CD14-positive monocyte (primary cell): Measurements from ENCODE around the gene NPHP3. TPM values are rescaled to one million over a fixed set of nuclear protein-coding genes. Genes with fewer than 3 reads are reported as not detected.

Experiments
- DNase-seq, 3 donors: peaks; one replicate each; pipeline ENCODE4 v3.0.0-alpha.2; 2011 to 2022
- H2AFZ ChIP-seq: 2 replicates; pipeline ENCODE4 v1.6.0; 2012; ENCODE audit warnings: mild to moderate bottlenecking, low read depth, low read length, inconsistent platforms; ENCODE audit not compliant: insufficient read depth, poor library complexity, severe bottlenecking
- H3K27ac ChIP-seq, 2 donors: 1 replicate in 1 of 2; 2 replicates in 1 of 2; pipeline ENCODE4 v1.5.1; 2012 to 2013; ENCODE audit warnings: low read length in 2 of 2, control low read depth in 1 of 2, inconsistent platforms in 1 of 2, low read depth in 1 of 2, mild to moderate bottlenecking in 1 of 2
- H3K27me3 ChIP-seq, 2 donors: one replicate each; pipeline versions ENCODE4 v1.6.0 to v1.6.1; 2011 to 2013; ENCODE audit warnings: low read length in 2 of 2; ENCODE audit not compliant: control insufficient read depth in 2 of 2, insufficient read depth in 2 of 2
- H3K36me3 ChIP-seq, 2 donors: replicated peaks in 1 of 2; 1 replicate in 1 of 2; 2 replicates in 1 of 2; pipeline versions ENCODE4 v1.5.1 to v1.6.1; 2012 to 2013; ENCODE audit warnings: low read length in 2 of 2, control low read depth in 1 of 2, inconsistent platforms in 1 of 2, mild to moderate bottlenecking in 1 of 2; ENCODE audit not compliant: insufficient read depth in 2 of 2, control insufficient read depth in 1 of 2
- H3K4me1 ChIP-seq, 2 donors: 1 replicate in 1 of 2; 2 replicates in 1 of 2; pipeline versions ENCODE4 v1.5.1 to v1.6.1; 2012 to 2013; ENCODE audit warnings: low read length in 2 of 2, control low read depth in 1 of 2, inconsistent platforms in 1 of 2, mild to moderate bottlenecking in 1 of 2, moderate library complexity in 1 of 2; ENCODE audit not compliant: insufficient read depth in 2 of 2, control insufficient read depth in 1 of 2
- H3K4me2 ChIP-seq: replicated peaks from 2 replicates; pipeline ENCODE3; 2012; ENCODE audit warnings: low read length, moderate library complexity, mild to moderate bottlenecking; ENCODE audit not compliant: poor library complexity, severe bottlenecking; ENCODE audit errors: extremely low read depth
- H3K4me3 ChIP-seq, 3 experiments: fragments of 200-600 bp in 1 of 3; sonication (generic) in 1 of 3; replicated peaks in 1 of 3; 1 replicate in 2 of 3; 2 replicates in 1 of 3; pipeline ENCODE4 v1.5.1; 2011 to 2013; ENCODE audit warnings: low read length in 3 of 3, mild to moderate bottlenecking in 3 of 3, control low read depth in 2 of 3, low read depth in 2 of 3, inconsistent platforms in 1 of 3, moderate library complexity in 1 of 3
- H3K79me2 ChIP-seq: 2 replicates; pipeline ENCODE4 v1.6.0; 2012; ENCODE audit warnings: mild to moderate bottlenecking, control low read depth, inconsistent platforms, low read length, moderate library complexity; ENCODE audit not compliant: insufficient read depth
- H3K9ac ChIP-seq: 2 replicates; pipeline ENCODE4 v1.6.0; 2017; ENCODE audit warnings: low read length, mild to moderate bottlenecking; ENCODE audit not compliant: insufficient read depth, poor library complexity, severe bottlenecking
- H3K9me3 ChIP-seq, 2 donors: replicated peaks in 1 of 2; 1 replicate in 1 of 2; 2 replicates in 1 of 2; pipeline versions ENCODE4 v1.5.1 to v1.6.1; 2012 to 2013; ENCODE audit warnings: low read length in 2 of 2, control low read depth in 1 of 2; ENCODE audit not compliant: control insufficient read depth in 1 of 2, insufficient read depth in 1 of 2
- H4K20me1 ChIP-seq: 2 replicates; pipeline ENCODE4 v1.6.0; 2012; ENCODE audit warnings: mild to moderate bottlenecking, low read length, control low read depth, moderate library complexity; ENCODE audit not compliant: insufficient read depth
- H3K27ac Mint-ChIP-seq, 7 donors: one replicate each; pipeline ENCODE4 v1.8.0; 2020; ENCODE audit warnings: mild to moderate bottlenecking in 7 of 7, mixed read lengths in 7 of 7, moderate library complexity in 6 of 7, inconsistent platforms in 2 of 7
- H3K27me3 Mint-ChIP-seq, 3 donors: one replicate each; pipeline ENCODE4 v1.8.0; 2021 to 2022; ENCODE audit warnings: low read depth in 3 of 3, mild to moderate bottlenecking in 3 of 3, mixed read lengths in 3 of 3, moderate library complexity in 3 of 3, inconsistent platforms in 1 of 3
- H3K36me3 Mint-ChIP-seq, 2 donors: one replicate each; pipeline ENCODE4 v1.8.0; 2020; ENCODE audit warnings: mixed read lengths in 2 of 2, inconsistent platforms in 1 of 2, mild to moderate bottlenecking in 1 of 2
- H3K4me1 Mint-ChIP-seq: one replicate; pipeline ENCODE4 v1.8.0; 2020; ENCODE audit warnings: mild to moderate bottlenecking, mixed read lengths
- H3K4me3 Mint-ChIP-seq, 2 donors: one replicate each; pipeline ENCODE4 v1.8.0; 2020; ENCODE audit warnings: mild to moderate bottlenecking in 2 of 2, mixed read lengths in 2 of 2, moderate library complexity in 1 of 2
- H3K9me3 Mint-ChIP-seq, 7 donors: one replicate each; pipeline ENCODE4 v1.8.0; 2020 to 2022; ENCODE audit warnings: mixed read lengths in 7 of 7, mild to moderate bottlenecking in 6 of 7, moderate library complexity in 6 of 7, inconsistent platforms in 2 of 7
- WGBS: methylation state at CpG from one replicate; pipeline ENCODE4 v1.1.5; 2013; ENCODE audit warnings: missing lambda C conversion rate; ENCODE audit not compliant: insufficient coverage; 5-methylcytosine and 5-hydroxymethylcytosine counted together
- intact Hi-C, 2 donors: fragments of 100-400 bp; cut with micrococcal nuclease; formaldehyde crosslinking; loops; one replicate each; pipeline versions ENCODE4 v1.15.0 to v1.15.1; 2023
- polyA plus RNA-seq, 3 donors: library from polyadenylated mRNA; depleted of rRNA in 1 of 3; unstranded in 2 of 3; stranded (reverse) in 1 of 3; fragments of 300-500 nt in 2 of 3; fragments of >200 nt in 1 of 3; fragmentation: Illumina TruSeq in 2 of 3; gene quantifications; 1 replicate in 2 of 3; 2 replicates in 1 of 3; pipeline ENCODE4 v1.2.3, GENCODE V29; 2012 to 2021
- TF ChIP-seq, protein P1 (sequence below): fragments of 200-600 bp; IDR thresholded peaks from one replicate; pipeline ENCODE4 v1.8.0; 2022; ENCODE audit warnings: antibody characterized with exemption, mild to moderate bottlenecking

The NPHP3 gene
- polyA plus RNA-seq, 3 donors: 1.3 to 15.0 (median 2.0) TPM

- peaks cover 3 to 16% of the 10 kb centered on the region in 2 donors for H3K36me3 ChIP-seq
- no peak overlapping the region for H3K4me3 ChIP-seq
- intact Hi-C loops: loop anchor here in 1 of 2 donors (2.0 kb wide), 1 partner anchor 107 kb away; no protein-coding TSS in a partner anchor
- DNase-seq: no peak
- Mint-ChIP-seq H3K27ac (peak overlapping the region in 2 of 7 donors; percentile 10 to 33), H3K4me3 (no peak overlapping the region), H3K36me3 (peaks cover 8 to 15% of the 10 kb centered on the region in 2 donors), H3K9me3 (peaks cover 0 to 2% (median 0%) of the 10 kb centered on the region in 7 donors), H3K4me1 (peaks cover 8% of the 10 kb centered on the region), H3K27me3 (peaks cover 0 to 1% (median 0%) of the 10 kb centered on the region in 3 donors)
- H2AFZ ChIP-seq: no peak overlapping the region
- H3K27me3 ChIP-seq: no peaks in the 10 kb centered on the region
- H3K79me2 ChIP-seq: no peaks in the 10 kb centered on the region
- no peak overlapping the region for H3K4me2 ChIP-seq
- no peaks in the 10 kb centered on the region for H3K4me1 ChIP-seq
- WGBS: 37% methylated on average over 2 of the region's 2 CpGs
- H3K27ac ChIP-seq: no peak overlapping the region
- TF ChIP-seq, protein P1, sequence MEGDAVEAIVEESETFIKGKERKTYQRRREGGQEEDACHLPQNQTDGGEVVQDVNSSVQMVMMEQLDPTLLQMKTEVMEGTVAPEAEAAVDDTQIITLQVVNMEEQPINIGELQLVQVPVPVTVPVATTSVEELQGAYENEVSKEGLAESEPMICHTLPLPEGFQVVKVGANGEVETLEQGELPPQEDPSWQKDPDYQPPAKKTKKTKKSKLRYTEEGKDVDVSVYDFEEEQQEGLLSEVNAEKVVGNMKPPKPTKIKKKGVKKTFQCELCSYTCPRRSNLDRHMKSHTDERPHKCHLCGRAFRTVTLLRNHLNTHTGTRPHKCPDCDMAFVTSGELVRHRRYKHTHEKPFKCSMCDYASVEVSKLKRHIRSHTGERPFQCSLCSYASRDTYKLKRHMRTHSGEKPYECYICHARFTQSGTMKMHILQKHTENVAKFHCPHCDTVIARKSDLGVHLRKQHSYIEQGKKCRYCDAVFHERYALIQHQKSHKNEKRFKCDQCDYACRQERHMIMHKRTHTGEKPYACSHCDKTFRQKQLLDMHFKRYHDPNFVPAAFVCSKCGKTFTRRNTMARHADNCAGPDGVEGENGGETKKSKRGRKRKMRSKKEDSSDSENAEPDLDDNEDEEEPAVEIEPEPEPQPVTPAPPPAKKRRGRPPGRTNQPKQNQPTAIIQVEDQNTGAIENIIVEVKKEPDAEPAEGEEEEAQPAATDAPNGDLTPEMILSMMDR: no peak
- H3K9ac ChIP-seq: no peak overlapping the region
- H3K9me3 ChIP-seq: no peaks in the 10 kb centered on the region
- no peaks in the 10 kb centered on the region for H4K20me1 ChIP-seq
Observed at GRCh38 chr3:132643366-132643765, 78.8 kb downstream of the NPHP3 start.

- no peak overlapping the region for H3K27ac Mint-ChIP-seq
- Histone ChIP-seq H3K79me2 (no peaks in the 10 kb centered on the region), H3K4me1 (no peaks in the 10 kb centered on the region), H3K9me3 (no peaks in the 10 kb centered on the region), H3K36me3 (peaks cover 4 to 25% of the 10 kb centered on the region in 2 donors), H4K20me1 (no peaks in the 10 kb centered on the region), H3K4me3 (no peak overlapping the region), H3K27me3 (no peaks in the 10 kb centered on the region), H3K4me2 (no peak overlapping the region), H3K27ac (no peak overlapping the region), H2AFZ (no peak overlapping the region), H3K9ac (no peak overlapping the region)
- no CpG with 5 or more reads among the region's 2 CpGs for WGBS
- DNase-seq: no peak
- TF ChIP-seq, protein P1: peak; percentile 38
- intact Hi-C loops: loop anchor here (1.0 to 2.0 kb wide), 2 partner anchors 106 kb away; no protein-coding TSS in a partner anchor
- peaks cover 0 to 1% (median 0%) of the 10 kb centered on the region in 3 donors for H3K27me3 Mint-ChIP-seq
- peaks cover 0 to 2% (median 0%) of the 10 kb centered on the region in 7 donors for H3K9me3 Mint-ChIP-seq
- peaks cover 8% of the 10 kb centered on the region for H3K4me1 Mint-ChIP-seq
- H3K36me3 Mint-ChIP-seq: peaks cover 8 to 21% of the 10 kb centered on the region in 2 donors
- no peak overlapping the region for H3K4me3 Mint-ChIP-seq
Observed at GRCh38 chr3:132642539-132642847, 79.7 kb downstream of the NPHP3 start.
